PC-3 (cell line): Measurements from ENCODE around the gene ZFP36.

Source experiments
- CTCF ChIP-seq: fragments of 300-600 bp; sonication (generic); conservative IDR thresholded peaks from 2 replicates; pipeline ENCODE4 v1.5.1; 2017; ENCODE audit warnings: antibody characterized with exemption, low read depth, mild to moderate bottlenecking, low read length
- EZH2 ChIP-seq: fragments of 300-600 bp; sonication (generic); IDR thresholded peaks from one replicate; pipeline ENCODE4 v1.6.1; 2017; ENCODE audit warnings: antibody characterized with exemption, mild to moderate bottlenecking, low read length; ENCODE audit not compliant: unreplicated experiment

GRCh38 chr19:39416152-39417120 is 9.8 kb downstream of the ZFP36 start:
- TF ChIP-seq CTCF (no peak), EZH2 (no peak)
